Lower leg skin (tissue), 3 donors: ENCODE data around the gene KRT3.

Source experiments
- CTCF ChIP-seq, 3 donors: fragments of 450-650 bp; IDR thresholded peaks; one replicate each; pipeline ENCODE4 v1.5.1; 2016; ENCODE audit warnings: antibody characterized with exemption in 3 of 3, mild to moderate bottlenecking in 3 of 3, moderate library complexity in 2 of 3
- POLR2A ChIP-seq, 2 donors: fragments of 450-650 bp; IDR thresholded peaks; one replicate each; pipeline ENCODE4 v1.6.1; 2016 to 2017; ENCODE audit warnings: antibody characterized with exemption in 2 of 2, mild to moderate bottlenecking in 1 of 2, moderate library complexity in 1 of 2

- TF ChIP-seq CTCF (IDR thresholded peaks at IDR 0.05), result no peak
- no peak for TF ChIP-seq POLR2A (IDR thresholded peaks at IDR 0.05)
Measured at GRCh38 chr12:52739963-52740362, 56.0 kb downstream of the KRT3 start.
